OCI-LY7 (cell line): ENCODE results near the gene RUNX1. TPM values are rescaled to one million over a fixed set of nuclear protein-coding genes. Genes with fewer than 3 reads are reported as not detected.

Source experiments
- BruUV-seq: library from RNA; stranded (reverse); fragments of 400-500 nt; replicated peaks from 2 replicates; lab custom pipeline; 2021; lab: Mats Ljungman, UMichigan
- CTCF ChIA-PET: fragments of 300-600 bp; sonication (Branson Sonifier 250); formaldehyde crosslinking; loops from one replicate; lab custom pipeline; 2022; ENCODE audit warnings: antibody characterized with exemption; ENCODE audit not compliant: unreplicated experiment; lab: Charles Lee
- POLR2A ChIA-PET: fragments of 300-600 bp; sonication (Branson Sonifier 250); formaldehyde crosslinking; loops from one replicate; lab custom pipeline; 2022; ENCODE audit warnings: antibody characterized with exemption; lab: Charles Lee
- DNase-seq: peaks from one replicate; pipeline ENCODE4 v3.0.0-alpha.2; 2015; ENCODE audit warnings: low spot score
- H2AFZ ChIP-seq: fragments of 200-600 bp; sonication (generic), shearing (Covaris generic); 2 replicates; pipeline ENCODE4 v1.6.1; 2014; ENCODE audit warnings: mild to moderate bottlenecking, antibody characterized with exemption, low read length, moderate library complexity
- H3K27ac ChIP-seq: fragments of 200-600 bp; sonication (generic); 2 replicates; pipeline ENCODE4 v1.5.1; 2014; ENCODE audit warnings: mixed run types, low read depth, mild to moderate bottlenecking, moderate library complexity, low read length, inconsistent platforms; ENCODE audit not compliant: poor library complexity, severe bottlenecking
- H3K36me3 ChIP-seq: fragments of 200-600 bp; sonication (generic); 2 replicates; pipeline ENCODE4 v1.6.1; 2014; ENCODE audit warnings: mild to moderate bottlenecking, antibody characterized with exemption, low read length, moderate library complexity, mixed read lengths; ENCODE audit not compliant: insufficient read depth
- H3K4me1 ChIP-seq: fragments of 200-600 bp; sonication (generic); 2 replicates; pipeline ENCODE4 v1.5.1; 2014; ENCODE audit warnings: mild to moderate bottlenecking, low read length; ENCODE audit not compliant: insufficient read depth, poor library complexity, severe bottlenecking
- H3K4me2 ChIP-seq: fragments of 200-600 bp; sonication (generic); 2 replicates; pipeline ENCODE4 v1.6.1; 2014; ENCODE audit warnings: mild to moderate bottlenecking, low read length
- H3K4me3 ChIP-seq: fragments of 200-600 bp; sonication (generic); 2 replicates; pipeline ENCODE4 v1.5.1; 2014; ENCODE audit warnings: mild to moderate bottlenecking, low read depth, low read length; ENCODE audit not compliant: poor library complexity, severe bottlenecking
- H3K79me2 ChIP-seq: fragments of 200-600 bp; sonication (generic); 2 replicates; pipeline ENCODE4 v1.6.1; 2016; ENCODE audit warnings: low read depth, mild to moderate bottlenecking, low read length, moderate library complexity, mixed read lengths; ENCODE audit not compliant: insufficient read depth
- H3K9me2 ChIP-seq: fragments of 200-600 bp; sonication (generic); 2 replicates; pipeline ENCODE4 v1.6.1; 2016; ENCODE audit warnings: mild to moderate bottlenecking, low read length, mixed read lengths; ENCODE audit not compliant: insufficient read depth
- H3K9me3 ChIP-seq: fragments of 200-600 bp; sonication (generic); 2 replicates; pipeline ENCODE4 v1.6.1; 2014; ENCODE audit warnings: mild to moderate bottlenecking, mixed run types, low read length, mixed read lengths
- H4K20me1 ChIP-seq: fragments of 200-600 bp; sonication (generic); 2 replicates; pipeline ENCODE4 v1.6.1; 2014; ENCODE audit warnings: mild to moderate bottlenecking, antibody characterized with exemption, low read length, moderate library complexity, mixed read lengths; ENCODE audit not compliant: insufficient read depth
- EZH2phosphoT487 ChIP-seq: fragments of 200-600 bp; sonication (generic); IDR thresholded peaks from 2 replicates; pipeline ENCODE4 v1.6.1; 2018; ENCODE audit warnings: low read depth, borderline replicate concordance, mild to moderate bottlenecking, mixed run types, antibody characterized with exemption, low read length, moderate library complexity, mixed read lengths
- intact Hi-C: fragments of 100-400 bp; cut with micrococcal nuclease; formaldehyde crosslinking; loops from one replicate; pipeline ENCODE4 v1.10.0; 2022; ENCODE audit not compliant: unreplicated experiment
- total RNA-seq, 2 experiments: library from RNA; depleted of rRNA in 1 of 2; stranded (reverse); fragments of >200 nt in 1 of 2; shearing (Covaris generic) in 1 of 2; gene quantifications; 2 replicates each; pipeline ENCODE4 v1.2.3, GENCODE V29; 2014 to 2022
- TF ChIP-seq, protein P1 (sequence below): fragments of 200-600 bp; sonication (generic); conservative IDR thresholded peaks from 2 replicates; pipeline ENCODE4 v1.5.1; 2014; ENCODE audit warnings: mild to moderate bottlenecking, antibody characterized with exemption, low read length, moderate library complexity, mixed read lengths

The RUNX1 gene
- total RNA-seq, 2 experiments from 2014 or later = 30.5 to 40.8 TPM

DNA sequence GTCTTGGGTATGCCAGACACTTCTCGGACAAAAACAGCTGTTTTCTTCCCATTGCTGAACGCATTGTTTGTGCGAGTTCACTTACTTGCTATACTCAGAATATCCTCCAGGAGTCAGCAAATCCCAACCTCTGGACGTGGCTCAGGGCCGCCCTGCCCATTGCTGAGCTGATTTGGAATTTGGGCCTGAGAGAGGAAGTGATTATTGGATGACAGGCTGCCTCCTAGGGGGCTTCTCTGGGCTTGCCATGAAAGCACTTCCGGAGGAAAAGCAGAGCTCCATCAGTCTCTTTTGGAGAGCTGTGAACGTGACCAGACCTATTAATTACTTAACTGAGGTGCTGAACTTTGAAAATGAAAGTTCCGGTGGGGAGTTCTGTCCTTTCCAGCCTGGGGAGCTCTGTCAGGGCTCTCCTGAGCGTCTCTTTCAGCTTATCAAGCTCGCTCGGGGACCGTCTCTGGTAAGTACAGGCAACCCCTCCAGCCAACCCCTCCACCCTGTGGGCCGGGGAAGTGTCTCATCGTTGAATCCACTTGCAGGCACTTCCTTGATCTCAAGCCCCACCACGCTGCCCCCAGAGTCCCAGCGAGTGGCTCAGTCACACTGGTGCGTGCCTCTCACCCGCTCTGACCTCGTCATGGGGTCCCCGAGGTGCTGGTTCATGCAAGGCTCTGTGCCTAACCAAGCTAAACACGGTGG, 303.4 kb downstream of the RUNX1 start:
- Histone ChIP-seq H3K27ac (no peak overlapping the region), H4K20me1 (no peaks in the 10 kb centered on the region), H3K9me3 (no peaks in the 10 kb centered on the region), H3K36me3 (no peaks in the 10 kb centered on the region), H3K79me2 (no peaks in the 10 kb centered on the region), H3K4me2 (peak overlapping the region; percentile 30), H2AFZ (peak overlapping the region; percentile 57; the same call in 1 of the 2 replicates), H3K9me2 (no peaks in the 10 kb centered on the region), H3K4me1 (no peaks in the 10 kb centered on the region), H3K4me3 (peak overlapping the region; percentile 12)
- ChIA-PET CTCF (interaction anchor here (0.8 to 1.2 kb wide), 3 partner anchors 15 to 655 kb away, joined by 3 to 4 read pairs (median 3); no protein-coding TSS in a partner anchor), POLR2A (interaction anchor here (0.7 to 0.8 kb wide), 2 partner anchors 45 to 1823 kb away, joined by 3 to 4 read pairs; no protein-coding TSS in a partner anchor)
- DNase-seq = peak; percentile 69
- TF ChIP-seq, protein P1, sequence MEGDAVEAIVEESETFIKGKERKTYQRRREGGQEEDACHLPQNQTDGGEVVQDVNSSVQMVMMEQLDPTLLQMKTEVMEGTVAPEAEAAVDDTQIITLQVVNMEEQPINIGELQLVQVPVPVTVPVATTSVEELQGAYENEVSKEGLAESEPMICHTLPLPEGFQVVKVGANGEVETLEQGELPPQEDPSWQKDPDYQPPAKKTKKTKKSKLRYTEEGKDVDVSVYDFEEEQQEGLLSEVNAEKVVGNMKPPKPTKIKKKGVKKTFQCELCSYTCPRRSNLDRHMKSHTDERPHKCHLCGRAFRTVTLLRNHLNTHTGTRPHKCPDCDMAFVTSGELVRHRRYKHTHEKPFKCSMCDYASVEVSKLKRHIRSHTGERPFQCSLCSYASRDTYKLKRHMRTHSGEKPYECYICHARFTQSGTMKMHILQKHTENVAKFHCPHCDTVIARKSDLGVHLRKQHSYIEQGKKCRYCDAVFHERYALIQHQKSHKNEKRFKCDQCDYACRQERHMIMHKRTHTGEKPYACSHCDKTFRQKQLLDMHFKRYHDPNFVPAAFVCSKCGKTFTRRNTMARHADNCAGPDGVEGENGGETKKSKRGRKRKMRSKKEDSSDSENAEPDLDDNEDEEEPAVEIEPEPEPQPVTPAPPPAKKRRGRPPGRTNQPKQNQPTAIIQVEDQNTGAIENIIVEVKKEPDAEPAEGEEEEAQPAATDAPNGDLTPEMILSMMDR = peak; percentile 93
- no peak for TF ChIP-seq EZH2phosphoT487
- intact Hi-C loops = loop anchor here (1.0 to 10.0 kb wide), 6 partner anchors 142 to 1095 kb away; no protein-coding TSS in a partner anchor
- BruUV-seq = no TSS peak

DNA sequence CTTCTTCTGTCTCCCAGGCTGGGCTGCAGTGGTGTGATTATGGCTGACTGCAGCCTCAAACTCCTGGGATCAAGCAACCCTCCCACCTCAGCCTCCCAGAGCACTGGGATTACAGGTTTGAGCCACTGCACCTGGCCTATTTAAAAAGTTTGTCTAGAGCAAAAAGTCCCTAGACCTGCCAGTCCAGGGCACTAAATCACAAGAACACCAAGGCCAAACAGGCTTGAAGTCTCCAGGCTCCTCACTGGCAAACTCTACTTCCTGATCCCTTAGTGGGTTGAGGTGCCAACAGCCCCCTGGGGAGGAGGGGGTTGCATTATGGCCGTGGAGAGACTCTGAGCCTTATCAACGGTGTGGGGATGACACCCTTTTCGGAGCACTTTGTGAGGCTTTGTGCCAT, 304.3 kb downstream of the RUNX1 start:
- no peaks in the 10 kb centered on the region for H4K20me1 ChIP-seq
- H3K4me2 ChIP-seq = no peak overlapping the region
- intact Hi-C loops = loop anchor here (1.0 to 10.0 kb wide), 6 partner anchors 142 to 1096 kb away; no protein-coding TSS in a partner anchor
- H3K36me3 ChIP-seq = no peaks in the 10 kb centered on the region
- no peak for TF ChIP-seq EZH2phosphoT487
- TF ChIP-seq, protein P1 = no peak
- CTCF ChIA-PET = no interaction called here
- no peaks in the 10 kb centered on the region for H3K4me1 ChIP-seq
- POLR2A ChIA-PET = no interaction called here
- no peak overlapping the region for H3K27ac ChIP-seq
- no peak overlapping the region for H3K4me3 ChIP-seq
- DNase-seq = no peak
- no TSS peak for BruUV-seq
- no peaks in the 10 kb centered on the region for H3K79me2 ChIP-seq
- no peak overlapping the region for H2AFZ ChIP-seq
- no peaks in the 10 kb centered on the region for H3K9me2 ChIP-seq
- no peaks in the 10 kb centered on the region for H3K9me3 ChIP-seq

DNA sequence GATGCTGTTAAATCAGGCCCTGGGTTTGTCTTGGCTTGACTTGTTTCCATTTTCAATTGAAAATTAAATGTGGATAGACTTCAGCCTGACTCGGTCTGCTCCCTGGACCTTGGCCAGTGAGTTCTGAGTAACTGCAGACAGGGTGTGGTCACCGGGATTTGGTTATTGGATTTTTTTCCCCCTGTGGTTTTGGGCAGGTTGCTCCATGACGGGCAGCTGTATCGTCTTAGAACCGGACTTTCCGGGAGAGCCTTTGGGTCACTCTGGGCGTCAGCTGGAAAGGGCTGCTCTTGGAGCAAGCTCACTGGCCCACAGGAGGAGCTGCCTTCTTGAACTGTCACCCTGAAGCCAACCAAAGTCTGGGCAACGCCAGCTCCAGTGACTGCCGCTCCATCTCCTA, 305.3 kb downstream of the RUNX1 start:
- H3K9me2 ChIP-seq = no peaks in the 10 kb centered on the region
- H3K4me2 ChIP-seq = no peak overlapping the region
- intact Hi-C loops = loop anchor here (10.0 kb wide), 1 partner anchor 871 kb away; no protein-coding TSS in a partner anchor
- no peak for DNase-seq
- no peaks in the 10 kb centered on the region for H3K79me2 ChIP-seq
- TF ChIP-seq, protein P1 = no peak
- no peak for TF ChIP-seq EZH2phosphoT487
- ChIA-PET CTCF (no interaction called here), POLR2A (no interaction called here)
- no peaks in the 10 kb centered on the region for H4K20me1 ChIP-seq
- no peaks in the 10 kb centered on the region for H3K4me1 ChIP-seq
- no peaks in the 10 kb centered on the region for H3K9me3 ChIP-seq
- no peak overlapping the region for H3K27ac ChIP-seq
- no peak overlapping the region for H2AFZ ChIP-seq
- no peak overlapping the region for H3K4me3 ChIP-seq
- no TSS peak for BruUV-seq
- no peaks in the 10 kb centered on the region for H3K36me3 ChIP-seq
